B cell (primary cell): ENCODE results near the gene GLI3.

Experiments used
- EZH2 ChIP-seq: IDR thresholded peaks from 2 replicates; pipeline ENCODE4 v1.6.1; 2012; ENCODE audit warnings: borderline replicate concordance, low read depth, mild to moderate bottlenecking, moderate library complexity, low read length; ENCODE audit not compliant: insufficient read depth, poor library complexity, severe bottlenecking
- TF ChIP-seq, protein P1 (sequence below): fragments of 200-600 bp; IDR thresholded peaks from one replicate; pipeline ENCODE4 v1.8.0; 2022; ENCODE audit warnings: antibody characterized with exemption, mild to moderate bottlenecking

DNA sequence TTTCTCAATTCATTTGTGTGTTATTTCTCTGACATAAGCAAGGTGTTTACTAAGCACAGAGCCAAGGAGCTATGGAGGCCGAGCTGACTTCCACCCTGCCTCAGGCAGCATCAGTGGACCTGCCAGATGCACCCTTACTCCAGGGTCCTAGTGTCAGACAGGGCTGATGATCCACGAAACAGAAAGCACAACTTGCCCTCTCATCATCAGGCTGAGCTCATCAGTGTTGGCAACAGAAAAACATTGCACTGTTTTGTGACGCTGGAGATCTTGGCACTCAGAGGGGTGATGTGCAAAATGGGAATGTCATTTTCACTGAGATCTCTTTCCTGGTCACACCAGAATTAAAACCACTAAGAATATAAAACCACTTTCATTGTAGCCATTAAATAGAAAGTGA is 201.8 kb downstream of the GLI3 start:
- TF ChIP-seq, protein P1, sequence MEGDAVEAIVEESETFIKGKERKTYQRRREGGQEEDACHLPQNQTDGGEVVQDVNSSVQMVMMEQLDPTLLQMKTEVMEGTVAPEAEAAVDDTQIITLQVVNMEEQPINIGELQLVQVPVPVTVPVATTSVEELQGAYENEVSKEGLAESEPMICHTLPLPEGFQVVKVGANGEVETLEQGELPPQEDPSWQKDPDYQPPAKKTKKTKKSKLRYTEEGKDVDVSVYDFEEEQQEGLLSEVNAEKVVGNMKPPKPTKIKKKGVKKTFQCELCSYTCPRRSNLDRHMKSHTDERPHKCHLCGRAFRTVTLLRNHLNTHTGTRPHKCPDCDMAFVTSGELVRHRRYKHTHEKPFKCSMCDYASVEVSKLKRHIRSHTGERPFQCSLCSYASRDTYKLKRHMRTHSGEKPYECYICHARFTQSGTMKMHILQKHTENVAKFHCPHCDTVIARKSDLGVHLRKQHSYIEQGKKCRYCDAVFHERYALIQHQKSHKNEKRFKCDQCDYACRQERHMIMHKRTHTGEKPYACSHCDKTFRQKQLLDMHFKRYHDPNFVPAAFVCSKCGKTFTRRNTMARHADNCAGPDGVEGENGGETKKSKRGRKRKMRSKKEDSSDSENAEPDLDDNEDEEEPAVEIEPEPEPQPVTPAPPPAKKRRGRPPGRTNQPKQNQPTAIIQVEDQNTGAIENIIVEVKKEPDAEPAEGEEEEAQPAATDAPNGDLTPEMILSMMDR: no peak
- no peak for TF ChIP-seq EZH2
